Breast epithelium (tissue), 4 donors: ENCODE data around the gene EGLN1. TPM values are rescaled to one million over a fixed set of nuclear protein-coding genes. Genes with fewer than 3 reads are reported as not detected.

Source experiments
- DNase-seq, 2 donors: peaks; one replicate each; pipeline ENCODE4 v3.0.0-alpha.2; 2019; ENCODE audit warnings: low spot score in 2 of 2
- H3K27ac ChIP-seq, 2 donors: fragments of 200-600 bp; sonication (generic) in 1 of 2; one replicate each; pipeline ENCODE4 v1.5.1; 2016 to 2019; ENCODE audit warnings: mild to moderate bottlenecking in 1 of 2
- H3K27me3 ChIP-seq, 2 donors: fragments of 200-600 bp; sonication (generic) in 1 of 2; one replicate each; pipeline versions ENCODE4 v1.5.1 to v1.6.0; 2017 to 2019; ENCODE audit warnings: control low read depth in 1 of 2, mild to moderate bottlenecking in 1 of 2
- H3K36me3 ChIP-seq: fragments of 200-600 bp; one replicate; pipeline ENCODE4 v1.5.1; 2019
- H3K4me1 ChIP-seq, 2 donors: fragments of 200-600 bp; sonication (generic); one replicate each; pipeline ENCODE4 v1.5.1; 2016 to 2019; ENCODE audit warnings: control low read depth in 1 of 2
- H3K4me3 ChIP-seq, 3 donors: fragments of 200-600 bp; sonication (generic); 1 replicate in 2 of 3; 2 replicates in 1 of 3; pipeline ENCODE4 v1.5.1; 2016 to 2019; ENCODE audit warnings: mild to moderate bottlenecking in 3 of 3, moderate library complexity in 2 of 3
- H3K9me3 ChIP-seq, 2 donors: fragments of 200-600 bp; sonication (generic) in 1 of 2; one replicate each; pipeline ENCODE4 v1.5.1; 2016 to 2019; ENCODE audit warnings: control low read depth in 1 of 2
- CTCF ChIP-seq, 3 donors: fragments of 450-650 bp; IDR thresholded peaks; one replicate each; pipeline ENCODE4 v1.5.1; 2016 to 2017; ENCODE audit warnings: antibody characterized with exemption in 3 of 3, mild to moderate bottlenecking in 3 of 3, moderate library complexity in 3 of 3
- POLR2A ChIP-seq: fragments of 450-650 bp; IDR thresholded peaks from one replicate; pipeline ENCODE4 v1.6.1; 2016; ENCODE audit warnings: antibody characterized with exemption, mild to moderate bottlenecking, moderate library complexity
- POLR2AphosphoS5 ChIP-seq, 3 donors: sonication (generic); formaldehyde crosslinking; IDR thresholded peaks; one replicate each; pipeline ENCODE4 v1.6.1; 2017; ENCODE audit warnings: antibody characterized with exemption in 3 of 3
- intact Hi-C: fragments of 100-400 bp; cut with DNase I; formaldehyde crosslinking; loops from one replicate; pipeline ENCODE4 v1.15.1; 2023; ENCODE audit warnings: low total_unique reads
- total RNA-seq, 3 donors: library from RNA; depleted of rRNA; stranded (reverse); fragments of >200 nt; gene quantifications; one replicate each; pipeline ENCODE4 v1.1.0, GENCODE V29; 2016

EGLN1 gene
- total RNA-seq, 3 donors from 2014 or later, result 33.8 to 45.6 (median 38.1) TPM

DNA sequence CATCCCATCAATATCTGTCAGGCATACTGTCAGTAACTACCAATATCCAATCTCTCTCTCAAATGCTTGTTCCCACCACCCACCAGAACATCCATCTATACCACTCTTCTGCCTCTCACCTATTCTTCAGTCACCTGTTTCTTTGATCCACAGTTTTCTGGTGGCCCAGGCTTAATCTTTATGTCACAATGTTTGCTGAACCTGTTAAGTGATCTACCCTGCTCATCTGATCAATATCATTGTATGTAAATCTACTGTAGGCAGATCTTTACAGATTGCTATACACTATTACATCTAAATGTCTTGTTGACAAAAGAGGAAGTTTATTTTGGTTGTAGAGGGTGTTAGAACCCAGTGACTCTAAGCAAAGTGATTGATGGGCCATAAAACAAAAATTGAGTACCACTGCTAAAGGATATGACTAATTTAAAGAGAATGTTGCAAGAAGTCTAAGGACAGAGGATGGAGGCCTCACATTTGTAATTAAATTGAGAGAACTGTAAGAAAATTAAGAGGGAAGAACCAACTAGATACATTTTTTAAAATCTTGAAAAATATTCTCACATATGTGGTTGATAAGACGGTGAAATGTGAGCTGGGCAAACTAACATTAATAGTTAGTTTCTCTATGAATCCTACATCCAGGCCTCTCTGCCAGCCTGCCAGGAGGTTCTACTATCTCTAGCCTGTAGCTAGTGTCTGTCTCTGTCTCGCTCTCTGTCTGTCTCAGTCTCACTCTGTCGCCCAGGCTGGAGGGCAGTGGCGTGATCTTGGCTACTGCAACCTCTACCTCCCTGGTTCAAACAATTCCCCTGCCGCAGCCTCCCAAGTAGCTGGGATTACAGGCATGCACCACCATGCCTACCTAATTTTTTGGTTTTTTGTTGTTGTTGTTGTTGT, 34.1 kb downstream of the EGLN1 start:
- TF ChIP-seq POLR2A, result no peak
- no peak for TF ChIP-seq POLR2AphosphoS5 (IDR thresholded peaks at IDR 0.05)
- TF ChIP-seq CTCF (IDR thresholded peaks at IDR 0.05), result no peak
- H3K4me1 ChIP-seq, result no peaks in the 10 kb centered on the region
- intact Hi-C loops, result no loop called here
- no peaks in the 10 kb centered on the region for H3K36me3 ChIP-seq
- no peaks in the 10 kb centered on the region for H3K27me3 ChIP-seq
- no peaks in the 10 kb centered on the region for H3K9me3 ChIP-seq
- no peak for DNase-seq
- no peak overlapping the region for H3K4me3 ChIP-seq
- no peak overlapping the region for H3K27ac ChIP-seq

GRCh38 chr1:231386466-231386865, 35.6 kb downstream of the EGLN1 start:
- Histone ChIP-seq H3K9me3 (no peaks in the 10 kb centered on the region), H3K4me3 (no peak overlapping the region), H3K27ac (no peak overlapping the region), H3K36me3 (no peaks in the 10 kb centered on the region), H3K27me3 (no peaks in the 10 kb centered on the region), H3K4me1 (no peaks in the 10 kb centered on the region)
- no peak for DNase-seq
- no peak for TF ChIP-seq POLR2AphosphoS5 (IDR thresholded peaks at IDR 0.05)
- no peak for TF ChIP-seq POLR2A
- TF ChIP-seq CTCF (IDR thresholded peaks at IDR 0.05), result no peak
- intact Hi-C loops, result no loop called here

- Histone ChIP-seq H3K36me3 (no peaks in the 10 kb centered on the region), H3K4me1 (no peaks in the 10 kb centered on the region), H3K27me3 (no peaks in the 10 kb centered on the region), H3K27ac (no peak overlapping the region), H3K9me3 (no peaks in the 10 kb centered on the region), H3K4me3 (no peak overlapping the region)
- TF ChIP-seq POLR2AphosphoS5 (IDR thresholded peaks at IDR 0.05), result no peak
- no peak for TF ChIP-seq POLR2A
- TF ChIP-seq CTCF (IDR thresholded peaks at IDR 0.05), result no peak
- intact Hi-C loops, result no loop called here
- DNase-seq, result no peak
Measured at GRCh38 chr1:231385416-231385748, 36.7 kb downstream of the EGLN1 start.

GRCh38 chr1:231384696-231385415, 37.2 kb downstream of the EGLN1 start:
- DNase-seq, result no peak
- Histone ChIP-seq H3K4me1 (no peaks in the 10 kb centered on the region), H3K9me3 (no peaks in the 10 kb centered on the region), H3K27ac (no peak overlapping the region), H3K36me3 (no peaks in the 10 kb centered on the region), H3K4me3 (no peak overlapping the region), H3K27me3 (no peaks in the 10 kb centered on the region)
- no peak for TF ChIP-seq POLR2A
- no peak for TF ChIP-seq CTCF (IDR thresholded peaks at IDR 0.05)
- no peak for TF ChIP-seq POLR2AphosphoS5 (IDR thresholded peaks at IDR 0.05)
- intact Hi-C loops, result no loop called here

DNA sequence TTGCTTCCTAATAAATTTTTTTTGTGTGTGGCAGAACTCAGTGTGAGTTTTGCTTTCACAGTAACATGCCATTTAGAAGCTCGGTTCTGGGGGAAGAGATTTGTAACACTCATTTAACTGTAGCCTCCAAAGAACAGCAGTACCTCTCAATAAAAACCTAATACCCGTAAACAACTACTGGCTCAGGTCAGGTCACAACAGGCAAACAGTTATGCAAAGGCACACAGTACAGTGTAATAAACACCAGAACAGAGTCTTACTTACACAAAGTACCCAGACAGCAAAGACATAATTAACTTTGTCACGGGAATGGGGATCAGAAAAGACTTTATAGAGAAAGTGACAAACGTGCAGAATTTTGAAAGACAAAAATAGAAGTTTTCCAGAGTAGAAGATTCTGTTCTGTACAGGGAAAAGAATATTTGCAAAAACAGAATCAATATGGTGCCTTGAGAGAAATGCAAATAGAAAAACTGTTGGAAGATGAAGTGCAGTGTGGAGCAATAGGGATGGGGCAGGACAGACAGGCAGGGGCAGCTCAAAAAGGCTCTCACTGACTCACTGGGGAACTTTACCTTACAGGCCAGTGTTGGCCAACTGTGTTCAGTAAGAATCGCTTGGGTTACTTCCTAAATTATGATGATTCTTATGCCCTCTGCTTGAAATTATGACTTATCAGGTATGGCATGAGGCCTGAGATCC, 38.8 kb downstream of the EGLN1 start:
- Histone ChIP-seq H3K4me1 (no peaks in the 10 kb centered on the region), H3K4me3 (no peak overlapping the region), H3K36me3 (no peaks in the 10 kb centered on the region), H3K9me3 (no peaks in the 10 kb centered on the region), H3K27me3 (no peaks in the 10 kb centered on the region), H3K27ac (no peak overlapping the region)
- no peak for TF ChIP-seq POLR2AphosphoS5 (IDR thresholded peaks at IDR 0.05)
- TF ChIP-seq CTCF (IDR thresholded peaks at IDR 0.05), result no peak
- no peak for TF ChIP-seq POLR2A
- no peak for DNase-seq
- intact Hi-C loops, result no loop called here
